GM19240 (cell line): ENCODE results near the gene RRP12.

ENCODE experiments used
- DNase-seq: peaks from one replicate; pipeline ENCODE4 v3.0.0; 2011; ENCODE audit warnings: low spot score; ENCODE audit not compliant: insufficient read length

RRP12 gene

DNA sequence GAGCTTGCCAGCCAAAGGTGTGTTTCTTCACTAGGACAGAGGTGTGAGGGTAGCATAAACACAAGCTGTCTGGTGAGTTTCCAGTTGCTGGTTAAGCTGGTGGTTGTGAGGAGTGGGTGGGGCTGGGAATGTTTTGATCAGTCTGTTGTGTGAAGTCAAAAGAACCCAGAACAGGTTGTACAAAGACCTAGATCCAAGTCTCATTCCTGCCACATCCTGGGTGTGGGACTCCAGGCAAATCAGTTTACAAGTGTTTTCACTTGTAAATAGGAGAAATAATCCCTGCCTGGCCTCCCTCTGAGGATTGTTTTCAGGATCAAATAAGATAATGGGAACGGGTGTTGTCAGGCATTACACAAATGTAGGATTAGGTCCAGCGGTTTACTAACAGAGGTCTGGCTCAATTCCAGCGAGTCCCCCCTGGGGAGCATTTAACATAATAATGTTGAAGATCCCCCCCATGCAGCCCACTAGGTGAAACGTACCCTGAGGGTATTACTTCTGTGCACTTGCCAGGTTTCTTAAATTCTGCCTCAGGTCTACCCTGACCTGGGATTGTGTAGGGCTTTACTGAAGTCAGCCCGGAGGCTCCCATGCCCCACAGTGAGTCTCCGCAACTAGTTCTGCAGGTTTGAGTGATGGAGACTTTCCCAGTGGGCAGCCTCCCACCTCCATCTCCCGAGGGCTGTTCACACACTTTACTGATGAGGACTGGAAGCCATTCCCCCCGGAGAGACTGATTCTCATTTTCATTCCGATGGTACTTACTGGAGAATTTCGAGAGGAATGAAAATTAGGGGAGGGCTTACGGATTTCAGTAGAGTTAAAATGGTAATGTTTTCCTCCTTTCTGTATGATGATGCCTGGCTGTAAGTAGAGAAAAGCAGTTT is 64.0 kb downstream of the RRP12 start:
- no peak for DNase-seq

DNA sequence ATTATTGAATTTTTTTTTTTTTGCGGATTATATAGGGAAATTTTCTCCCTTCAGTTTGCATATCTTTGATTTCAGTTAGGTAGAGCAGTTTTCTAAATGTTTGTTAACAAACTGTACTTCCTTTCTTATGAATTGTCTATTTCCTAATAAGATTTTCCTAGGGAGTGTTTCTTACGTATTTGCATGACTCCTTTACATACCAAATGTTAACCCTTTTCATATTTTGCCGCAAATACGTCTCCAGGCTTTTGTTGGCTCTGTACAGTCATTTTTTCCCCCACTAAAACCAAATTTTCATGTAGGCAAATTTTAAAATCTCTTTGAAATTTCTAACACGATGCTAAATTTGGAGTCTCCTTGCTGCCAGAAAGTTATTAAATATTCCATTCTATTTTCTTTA is 64.7 kb downstream of the RRP12 start:
- no peak for DNase-seq

DNA sequence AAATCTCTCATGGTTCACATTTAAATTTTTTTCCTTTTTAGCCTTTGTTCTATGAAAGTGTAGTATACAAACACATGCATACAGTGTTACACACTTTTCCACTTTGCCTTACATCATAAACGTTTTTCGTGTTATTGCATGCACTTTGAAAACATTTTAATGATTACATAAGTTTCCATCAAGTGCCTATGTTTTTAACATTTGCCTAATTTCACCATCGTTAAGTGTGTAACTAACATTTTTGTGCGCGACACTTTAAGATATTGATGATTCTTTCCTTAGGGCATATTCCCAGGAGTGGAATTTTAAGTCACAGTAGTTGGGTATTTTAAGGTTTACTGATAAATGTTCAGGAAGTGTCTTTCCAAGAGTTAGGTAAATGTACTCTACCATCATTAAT is 65.1 kb downstream of the RRP12 start:
- DNase-seq, result no peak

DNA sequence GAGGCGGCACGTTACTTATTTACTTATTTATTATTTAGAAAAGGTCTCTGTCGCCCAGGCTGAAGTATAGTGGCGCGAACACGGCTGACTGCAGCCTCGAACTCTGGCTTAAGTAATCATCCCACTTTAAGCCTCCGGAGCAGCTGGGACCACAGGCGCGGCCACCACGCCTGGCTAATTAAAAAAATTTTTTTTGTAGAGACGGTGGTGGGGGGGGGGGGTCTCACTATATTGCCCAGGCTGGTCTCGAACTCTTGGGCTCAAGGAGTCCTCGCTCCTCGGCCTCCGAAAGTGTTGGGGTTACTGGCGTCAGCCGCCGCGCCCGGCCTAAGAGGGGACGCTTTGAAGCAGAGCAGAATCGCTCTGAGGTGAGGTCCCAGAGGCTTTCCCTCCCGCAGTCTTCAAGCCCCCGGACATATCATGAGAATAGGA is 65.9 kb downstream of the RRP12 start:
- no peak for DNase-seq

DNA sequence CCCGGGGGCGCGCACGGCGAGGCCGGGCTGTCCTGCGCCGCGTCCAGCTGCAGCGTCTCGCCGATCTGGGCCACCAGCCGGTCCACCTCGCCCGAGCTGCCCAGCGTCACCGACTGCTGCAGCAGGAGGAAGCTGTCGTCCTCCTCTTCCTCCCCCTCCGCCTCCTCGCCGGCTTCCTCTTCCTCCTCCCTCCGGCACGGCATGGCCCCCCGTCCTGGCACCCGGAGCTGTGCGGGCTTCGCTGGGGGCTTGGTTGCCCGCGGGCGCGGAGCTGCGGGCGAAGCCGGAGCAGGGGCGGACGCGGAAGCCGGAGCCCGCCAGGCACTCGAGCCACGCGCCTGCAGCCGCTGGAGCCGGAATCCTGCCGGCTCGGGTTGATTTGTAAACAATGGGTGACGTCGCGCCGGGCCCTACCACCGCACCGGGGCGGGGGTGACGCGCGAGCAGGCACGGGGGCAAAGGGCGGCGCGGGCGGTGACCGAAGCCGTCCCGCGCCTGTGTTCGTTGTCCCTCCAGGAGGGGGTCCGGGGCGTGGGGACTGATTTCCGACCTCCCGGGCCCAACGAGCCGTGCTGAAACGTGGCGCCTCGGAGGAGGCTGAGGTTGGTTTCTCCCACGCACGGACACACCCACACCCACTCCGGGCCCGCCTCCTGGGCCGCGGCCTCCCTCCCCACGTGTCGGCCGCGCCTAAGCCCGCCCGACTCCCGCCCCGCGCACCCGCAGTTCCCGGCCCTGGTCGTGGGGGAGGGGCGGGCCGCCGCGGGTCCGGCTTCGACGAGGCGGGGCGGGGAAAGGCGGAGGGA is 66.6 kb downstream of the RRP12 start, which contains the start of gene FRAT2:
Gene FRAT2, minus strand, starts transcription at position 360 of the 806 bp plus-strand sequence. Its CDS starts 157 bp downstream, at position 203.
- peak; percentile 80 for DNase-seq

DNA sequence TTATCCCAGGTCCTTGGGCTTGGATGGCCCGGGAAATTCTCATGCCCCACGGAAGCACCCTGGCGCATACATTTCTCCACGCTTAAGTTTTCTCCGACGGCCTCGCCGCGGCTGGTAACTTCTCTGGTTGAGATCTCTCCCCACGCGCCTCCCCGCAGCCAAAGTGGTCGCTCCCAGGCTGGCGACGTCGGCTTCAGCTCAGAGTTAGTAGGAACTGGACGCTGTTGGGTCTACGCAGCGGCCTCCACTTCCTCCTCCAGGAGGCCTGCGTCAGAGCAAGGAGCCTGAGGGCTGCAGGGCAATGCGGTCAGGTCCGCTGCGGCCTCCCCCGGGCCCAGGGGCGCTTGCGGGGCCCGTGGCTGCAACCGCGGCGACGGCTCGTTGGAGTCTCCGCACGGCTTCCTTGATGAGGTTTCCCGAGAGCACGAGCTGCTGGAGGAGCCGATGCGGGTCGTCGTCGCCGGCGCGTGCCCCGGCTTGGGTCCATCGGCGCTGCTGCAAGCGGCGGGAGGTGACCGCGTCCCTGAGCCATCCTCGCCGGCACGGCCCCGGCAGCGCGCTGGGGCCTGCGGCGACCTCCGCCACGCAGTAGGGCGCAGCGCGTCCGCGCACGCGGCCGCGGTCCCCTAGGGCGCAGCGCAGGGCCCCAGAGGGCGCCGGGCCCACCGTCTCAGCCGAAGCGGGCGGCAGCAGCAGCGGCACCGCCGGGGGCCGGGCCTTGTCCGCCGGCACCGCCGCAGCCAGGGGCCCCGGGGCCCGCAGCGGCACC is 67.4 kb downstream of the RRP12 start:
- DNase-seq, result no peak

DNA sequence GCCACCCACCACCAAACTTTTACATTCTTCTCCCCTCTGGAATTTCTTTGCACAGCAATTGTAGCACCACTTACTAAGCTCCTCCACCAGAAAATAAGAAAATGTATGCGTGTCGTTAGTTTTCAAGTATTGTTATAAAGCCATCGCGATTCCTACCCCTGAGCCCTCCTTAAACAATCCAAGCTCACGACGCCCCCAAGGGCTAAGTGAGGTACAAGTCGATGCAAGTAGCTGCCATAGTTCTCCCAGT is 67.9 kb downstream of the RRP12 start:
- no peak for DNase-seq

DNA sequence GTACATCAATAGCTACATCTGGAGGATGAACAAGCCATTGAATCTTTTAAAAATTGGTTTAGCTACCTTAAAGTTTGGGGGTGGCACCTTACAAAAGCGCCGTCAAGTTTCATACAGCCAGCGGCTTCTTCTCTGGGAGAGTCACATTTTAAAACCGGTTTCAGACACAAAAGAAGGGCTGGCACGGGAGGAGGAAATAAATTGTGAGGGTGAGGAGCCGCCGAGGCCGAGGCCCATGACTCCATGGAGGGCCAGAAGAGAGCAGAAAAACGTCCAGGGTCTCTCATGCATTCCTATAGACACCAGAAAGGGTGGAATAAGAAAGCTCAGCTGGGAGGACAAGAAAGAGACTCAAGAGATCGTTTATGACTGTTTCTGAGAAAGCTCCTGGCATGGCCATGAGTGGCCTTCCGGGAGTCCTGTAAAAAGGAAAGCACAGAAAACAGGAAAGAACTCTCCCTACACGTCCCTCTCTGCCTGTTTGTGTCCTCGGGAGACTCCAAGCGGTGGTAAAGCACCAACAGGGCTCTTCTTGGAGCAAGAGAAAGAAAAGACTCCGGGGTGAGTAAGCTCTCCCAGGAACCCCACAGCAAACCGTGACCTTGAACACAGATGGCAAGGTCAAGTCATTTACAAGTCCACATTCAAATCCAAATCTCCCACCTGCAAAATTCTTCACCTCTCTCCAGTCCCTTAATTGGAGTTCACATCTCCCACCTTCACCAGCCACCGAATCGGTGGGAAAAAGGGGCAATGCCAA is 68.4 kb downstream of the RRP12 start:
- DNase-seq, result no peak

DNA sequence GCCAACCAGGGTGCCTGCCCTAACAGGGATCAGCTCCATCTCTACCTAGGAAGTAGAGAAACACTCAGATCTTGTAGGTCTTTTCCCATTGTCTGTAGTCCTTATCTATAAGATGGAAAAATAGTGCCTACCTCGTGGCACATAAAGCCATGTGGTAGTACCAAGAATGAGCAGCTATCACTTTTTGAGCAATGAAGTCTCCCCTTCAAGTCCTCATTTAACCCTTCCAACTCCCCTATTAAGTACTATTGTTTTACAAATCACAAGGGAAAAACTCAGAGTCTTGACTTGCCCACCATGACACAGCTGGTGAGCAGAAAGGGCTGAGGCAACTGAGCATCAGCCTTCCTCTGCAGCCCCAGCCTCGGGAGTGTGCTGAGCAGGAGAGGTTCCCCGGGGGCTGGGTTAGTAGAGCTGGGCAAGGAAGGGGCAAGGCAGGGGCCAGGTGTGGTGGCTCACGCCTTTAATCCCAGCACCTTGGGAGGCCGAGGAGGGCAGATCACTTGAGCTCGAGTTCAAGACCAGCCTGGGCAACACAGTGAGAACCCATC is 69.9 kb downstream of the RRP12 start:
- DNase-seq, result no peak

DNA sequence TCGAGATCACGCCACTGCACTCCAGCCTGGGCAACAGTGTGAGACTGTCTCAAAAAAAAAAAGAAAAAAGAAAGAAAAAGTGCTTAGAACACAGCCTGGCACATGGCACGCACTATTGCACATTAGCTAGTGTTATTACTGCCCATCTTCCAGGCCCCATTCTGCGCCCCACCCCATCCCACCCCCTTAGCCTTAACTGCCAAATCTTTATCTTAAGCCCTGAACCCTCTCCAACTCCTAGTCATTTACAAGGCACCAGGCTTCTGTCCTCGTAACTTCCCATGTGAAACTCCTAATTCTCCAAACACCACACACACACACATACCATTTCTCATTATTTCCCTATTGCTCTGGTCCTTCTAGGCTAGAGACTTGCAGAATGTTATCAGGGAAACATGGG is 71.4 kb downstream of the RRP12 start:
- no peak for DNase-seq

DNA sequence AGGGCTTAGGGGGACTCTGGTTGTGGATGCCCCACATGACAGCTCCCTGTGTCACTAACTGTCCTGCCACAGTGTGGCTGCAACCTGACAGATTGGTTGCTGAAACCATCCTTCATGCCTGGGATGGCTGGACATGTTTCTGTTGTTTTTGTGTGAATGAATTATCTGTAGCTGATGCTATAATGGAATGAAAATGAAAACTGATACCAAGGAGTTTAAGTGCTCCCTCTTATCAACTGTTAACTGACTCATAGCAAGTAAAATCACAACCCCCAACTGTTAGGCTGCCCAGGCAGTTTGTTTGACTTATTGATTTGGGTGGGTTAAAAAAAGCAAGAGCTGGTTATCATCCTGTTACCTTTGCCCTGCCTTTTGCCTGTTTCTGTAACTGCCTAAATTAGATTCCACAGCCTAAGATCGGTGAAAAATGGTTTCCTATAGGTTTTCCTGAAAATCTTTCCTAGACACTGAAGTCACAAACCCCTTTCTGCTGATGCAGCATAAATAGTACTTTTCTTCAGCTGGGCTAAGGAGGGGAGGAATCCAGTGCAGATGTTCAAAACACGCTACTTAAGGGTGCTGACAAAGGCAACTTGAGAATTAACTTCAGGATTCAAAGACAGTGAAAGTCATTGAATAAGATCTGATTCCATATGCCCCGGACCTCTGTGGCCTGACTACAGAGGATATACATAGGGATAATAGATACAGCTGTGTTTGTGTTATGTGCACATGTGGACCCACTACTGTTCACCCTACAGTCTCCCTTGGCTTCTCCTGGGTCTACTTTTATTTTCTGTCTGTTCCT is 72.3 kb downstream of the RRP12 start:
- DNase-seq, result no peak

DNA sequence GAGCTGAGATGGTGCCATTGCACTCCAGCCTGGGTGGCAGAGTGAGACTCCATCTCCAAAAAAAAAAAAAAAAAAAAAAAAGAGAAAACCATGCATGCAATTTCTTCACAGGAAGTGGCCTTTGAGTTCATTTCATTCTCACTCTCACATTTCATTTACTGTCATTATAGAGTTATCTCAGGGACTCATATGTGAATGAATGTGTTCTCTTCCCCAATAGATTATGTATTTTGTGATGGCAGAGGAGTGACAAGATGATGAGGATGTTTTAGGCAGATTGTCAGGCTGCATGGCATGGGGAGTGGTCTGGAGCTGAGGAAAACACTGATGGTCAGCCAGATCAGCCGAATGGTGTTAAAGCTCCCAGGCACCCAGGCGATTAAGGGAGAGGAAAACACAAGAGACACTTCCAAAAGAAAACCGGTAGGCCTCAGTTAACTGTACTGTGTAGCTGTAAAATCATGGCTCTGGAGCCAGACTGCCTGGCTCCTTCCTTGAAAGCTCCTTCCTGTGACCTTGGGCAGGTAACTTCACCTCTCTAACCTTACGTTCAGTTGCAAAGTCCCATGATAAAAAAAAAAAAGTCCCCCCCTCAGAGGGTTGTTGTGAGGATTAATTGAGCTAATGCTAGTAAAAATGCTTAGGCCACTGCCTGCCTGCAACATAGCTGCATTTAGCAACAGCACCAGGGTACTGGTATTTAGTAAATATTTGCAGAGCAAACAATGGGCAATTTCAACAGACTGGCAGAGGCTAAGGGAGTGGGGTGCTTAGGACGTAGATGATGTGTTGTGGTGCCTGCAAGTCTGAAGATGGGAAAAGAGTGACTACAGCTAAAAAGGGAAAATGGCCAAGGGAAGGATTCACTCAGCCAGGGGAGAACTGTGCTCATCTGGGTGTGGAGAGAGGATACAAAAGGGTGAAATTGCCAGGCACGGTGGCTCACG is 73.5 kb downstream of the RRP12 start:
- no peak for DNase-seq

DNA sequence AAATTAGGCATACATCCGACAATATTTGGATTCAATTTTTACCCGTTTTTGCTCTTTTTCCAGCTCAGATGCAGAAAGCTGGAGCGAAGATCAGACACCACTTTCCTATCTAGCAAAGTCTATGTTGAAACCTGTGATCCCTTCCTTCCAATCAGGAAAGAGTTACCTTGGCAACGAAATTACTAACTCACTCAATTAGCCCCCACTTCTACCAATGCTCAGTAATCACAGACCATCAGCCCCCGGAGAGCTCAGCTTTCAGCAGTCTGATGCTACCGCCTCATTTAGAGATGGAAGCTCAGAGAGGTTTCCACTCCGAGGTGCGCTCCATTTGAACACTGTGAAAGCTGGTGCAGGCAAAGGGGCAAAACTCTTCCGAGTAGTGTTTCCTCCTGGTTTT is 75.4 kb downstream of the RRP12 start:
- no peak for DNase-seq

DNA sequence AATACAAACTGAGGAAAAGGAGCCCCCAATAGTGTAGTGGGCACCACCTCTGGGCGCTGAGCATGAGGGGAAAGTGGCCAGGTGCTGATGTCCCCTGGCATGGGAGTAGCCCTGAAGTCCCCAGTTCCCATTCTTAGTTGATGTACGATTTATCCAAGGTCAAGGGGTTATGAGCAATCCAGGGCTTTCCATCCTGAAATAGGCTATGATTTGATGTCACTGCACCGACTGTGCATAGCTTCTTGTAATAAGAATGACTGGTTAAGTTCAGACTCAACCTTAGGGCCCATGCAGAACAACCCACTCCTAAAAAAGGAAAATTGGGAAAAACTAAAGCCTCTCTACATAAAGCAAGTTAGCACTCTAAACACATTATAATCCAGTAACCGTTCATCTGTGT is 77.6 kb downstream of the RRP12 start:
- no peak for DNase-seq

DNA sequence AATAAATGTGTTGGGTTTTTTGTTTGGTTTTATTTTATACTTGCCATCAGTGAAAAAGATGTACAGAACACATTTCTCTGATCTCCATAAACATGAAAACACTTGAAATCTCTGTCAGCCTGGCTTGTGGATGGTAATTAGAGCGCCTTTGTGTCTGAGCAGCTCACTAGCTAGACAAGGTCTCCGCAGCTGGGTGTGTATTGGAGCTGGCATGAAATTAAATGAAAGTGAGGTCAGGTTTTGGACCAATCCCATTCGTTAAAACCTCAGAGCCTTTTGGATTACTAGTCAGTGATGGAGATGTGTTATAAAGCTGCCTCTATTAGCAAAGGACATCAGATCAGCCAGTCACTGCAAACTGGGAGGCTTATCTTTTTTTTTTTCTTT is 79.3 kb downstream of the RRP12 start:
- DNase-seq, result no peak

DNA sequence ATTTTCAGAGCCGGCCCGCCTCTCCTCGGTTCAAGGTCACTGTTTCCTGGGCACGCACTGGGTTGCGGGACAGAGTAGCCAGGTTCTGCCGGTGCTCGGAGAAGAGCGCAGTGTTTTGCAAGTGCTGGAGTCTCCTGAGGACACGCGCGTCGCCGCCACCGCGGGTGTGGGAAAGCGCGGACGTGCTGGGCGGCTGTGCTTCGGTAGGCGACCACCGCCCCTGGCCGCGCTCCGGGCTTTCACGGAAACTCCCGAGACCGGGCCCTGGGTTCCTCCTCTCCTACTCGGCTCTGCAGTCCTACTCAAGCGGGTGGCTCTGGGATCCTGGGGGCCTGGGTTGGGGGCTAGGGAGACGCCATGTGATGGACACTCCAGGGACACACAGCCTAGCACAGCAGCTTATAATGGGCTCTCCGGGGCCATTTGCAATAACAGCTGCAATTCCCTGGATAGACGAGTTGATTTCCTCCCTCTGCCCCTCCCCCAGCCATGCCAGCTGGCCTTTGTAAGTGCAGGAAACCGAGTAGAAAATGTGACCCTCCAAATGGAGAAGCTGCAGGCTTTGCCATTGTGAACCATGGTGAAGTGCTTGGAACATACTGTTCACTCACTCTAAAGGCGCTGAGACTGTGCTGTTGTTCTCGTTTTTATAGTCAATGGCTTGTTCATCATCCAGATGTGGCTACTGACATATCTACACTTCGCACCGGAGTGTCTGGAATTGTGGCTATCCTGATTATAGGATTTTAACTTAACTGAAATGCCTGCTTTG is 79.9 kb downstream of the RRP12 start:
- DNase-seq, result no peak

DNA sequence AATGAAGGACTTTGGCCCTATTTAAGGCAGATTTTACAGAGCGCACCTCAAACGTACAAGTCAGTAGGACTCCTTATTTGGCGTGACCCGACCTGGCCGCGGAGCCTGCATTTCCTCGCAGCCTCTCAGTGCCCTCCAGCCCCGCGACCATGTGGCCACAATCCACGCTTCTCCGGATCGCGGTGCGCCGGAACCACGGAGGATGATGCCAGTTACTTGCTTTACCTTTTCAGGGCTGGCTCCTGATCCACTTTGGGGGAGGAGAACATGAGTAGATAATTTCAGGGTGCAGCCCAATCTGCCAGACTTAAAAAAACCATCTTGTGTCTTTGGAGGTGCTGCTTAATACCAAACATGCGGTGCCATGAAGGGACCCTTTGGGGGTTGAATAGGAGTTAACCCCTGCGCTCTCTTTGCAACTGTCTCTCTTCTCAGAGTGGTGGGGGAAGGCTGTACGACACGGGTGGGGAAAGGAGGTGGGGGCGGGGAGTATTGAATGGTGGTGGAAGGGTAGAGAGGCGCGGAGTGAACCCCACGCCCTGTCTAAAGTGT is 80.6 kb downstream of the RRP12 start:
- DNase-seq, result no peak
